MM.1S (cell line): ENCODE results near the gene AAK1.

Source experiments
- CTCF ChIP-seq: fragments of 300-600 bp; sonication (generic); IDR thresholded peaks from 2 replicates; pipeline ENCODE4 v1.5.1; 2016; ENCODE audit warnings: antibody characterized with exemption, low read length, mixed read lengths
- EZH2phosphoT487 ChIP-seq: fragments of 300-600 bp; sonication (generic); IDR thresholded peaks from 2 replicates; pipeline ENCODE4 v1.6.1; 2018; ENCODE audit warnings: antibody characterized with exemption, low read length

GRCh38 chr2:69572641-69573040 lies 70.9 kb downstream of the AAK1 start:
- TF ChIP-seq CTCF: no peak
- no peak for TF ChIP-seq EZH2phosphoT487
